ENCODE results near the gene SNX33.

DNA sequence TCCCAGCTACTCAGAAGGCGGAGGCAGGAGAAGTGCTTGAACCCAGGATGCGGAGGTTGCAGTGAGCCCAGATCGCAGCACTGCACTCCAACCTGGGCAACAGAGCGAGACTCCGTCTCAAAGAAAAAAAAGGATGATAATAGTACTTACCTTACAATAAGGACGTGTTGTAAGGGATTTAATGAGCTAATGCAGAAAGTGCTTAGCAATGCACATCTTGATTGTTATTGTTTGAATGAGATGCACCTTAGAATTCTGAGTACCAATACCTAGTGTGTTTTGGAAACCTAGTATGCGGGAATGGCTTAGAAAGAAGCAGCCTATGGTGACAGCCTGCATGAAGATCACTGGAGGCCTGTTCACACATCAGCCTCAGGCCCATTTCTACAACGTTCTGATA lies 41.7 kb upstream of the SNX33 start:
- TF ChIP-seq, protein P1, sequence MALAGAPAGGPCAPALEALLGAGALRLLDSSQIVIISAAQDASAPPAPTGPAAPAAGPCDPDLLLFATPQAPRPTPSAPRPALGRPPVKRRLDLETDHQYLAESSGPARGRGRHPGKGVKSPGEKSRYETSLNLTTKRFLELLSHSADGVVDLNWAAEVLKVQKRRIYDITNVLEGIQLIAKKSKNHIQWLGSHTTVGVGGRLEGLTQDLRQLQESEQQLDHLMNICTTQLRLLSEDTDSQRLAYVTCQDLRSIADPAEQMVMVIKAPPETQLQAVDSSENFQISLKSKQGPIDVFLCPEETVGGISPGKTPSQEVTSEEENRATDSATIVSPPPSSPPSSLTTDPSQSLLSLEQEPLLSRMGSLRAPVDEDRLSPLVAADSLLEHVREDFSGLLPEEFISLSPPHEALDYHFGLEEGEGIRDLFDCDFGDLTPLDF (CRISPR knock-in tag; IDR thresholded peaks at IDR 0.05): no peak
- TF ChIP-seq TEAD1 (CRISPR knock-in tag; IDR thresholded peaks at IDR 0.05) (no peak), RELA (CRISPR knock-in tag; IDR thresholded peaks at IDR 0.05; ENCODE audit: borderline replicate concordance) (no peak), MXD4 (CRISPR knock-in tag; IDR thresholded peaks at IDR 0.05; ENCODE audit: borderline replicate concordance) (no peak), TEAD4 (CRISPR knock-in tag; IDR thresholded peaks at IDR 0.05) (no peak), NR2C2 (CRISPR knock-in tag; IDR thresholded peaks at IDR 0.05) (no peak), JUN (CRISPR knock-in tag; IDR thresholded peaks at IDR 0.05) (no peak), ZBTB21 (CRISPR knock-in tag; IDR thresholded peaks at IDR 0.05; ENCODE audit: borderline replicate concordance) (no peak), CREM (CRISPR knock-in tag; IDR thresholded peaks at IDR 0.05) (no peak)
- TF ChIP-seq, protein P2, sequence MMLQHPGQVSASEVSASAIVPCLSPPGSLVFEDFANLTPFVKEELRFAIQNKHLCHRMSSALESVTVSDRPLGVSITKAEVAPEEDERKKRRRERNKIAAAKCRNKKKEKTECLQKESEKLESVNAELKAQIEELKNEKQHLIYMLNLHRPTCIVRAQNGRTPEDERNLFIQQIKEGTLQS (CRISPR knock-in tag; conservative IDR thresholded peaks at IDR 0.05): no peak
- TF ChIP-seq, protein P3, sequence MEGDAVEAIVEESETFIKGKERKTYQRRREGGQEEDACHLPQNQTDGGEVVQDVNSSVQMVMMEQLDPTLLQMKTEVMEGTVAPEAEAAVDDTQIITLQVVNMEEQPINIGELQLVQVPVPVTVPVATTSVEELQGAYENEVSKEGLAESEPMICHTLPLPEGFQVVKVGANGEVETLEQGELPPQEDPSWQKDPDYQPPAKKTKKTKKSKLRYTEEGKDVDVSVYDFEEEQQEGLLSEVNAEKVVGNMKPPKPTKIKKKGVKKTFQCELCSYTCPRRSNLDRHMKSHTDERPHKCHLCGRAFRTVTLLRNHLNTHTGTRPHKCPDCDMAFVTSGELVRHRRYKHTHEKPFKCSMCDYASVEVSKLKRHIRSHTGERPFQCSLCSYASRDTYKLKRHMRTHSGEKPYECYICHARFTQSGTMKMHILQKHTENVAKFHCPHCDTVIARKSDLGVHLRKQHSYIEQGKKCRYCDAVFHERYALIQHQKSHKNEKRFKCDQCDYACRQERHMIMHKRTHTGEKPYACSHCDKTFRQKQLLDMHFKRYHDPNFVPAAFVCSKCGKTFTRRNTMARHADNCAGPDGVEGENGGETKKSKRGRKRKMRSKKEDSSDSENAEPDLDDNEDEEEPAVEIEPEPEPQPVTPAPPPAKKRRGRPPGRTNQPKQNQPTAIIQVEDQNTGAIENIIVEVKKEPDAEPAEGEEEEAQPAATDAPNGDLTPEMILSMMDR (IDR thresholded peaks at IDR 0.05): no peak
- TF ChIP-seq, protein P4, sequence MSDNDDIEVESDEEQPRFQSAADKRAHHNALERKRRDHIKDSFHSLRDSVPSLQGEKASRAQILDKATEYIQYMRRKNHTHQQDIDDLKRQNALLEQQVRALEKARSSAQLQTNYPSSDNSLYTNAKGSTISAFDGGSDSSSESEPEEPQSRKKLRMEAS (CRISPR knock-in tag; IDR thresholded peaks at IDR 0.05): no peak
- TF ChIP-seq, protein P5, sequence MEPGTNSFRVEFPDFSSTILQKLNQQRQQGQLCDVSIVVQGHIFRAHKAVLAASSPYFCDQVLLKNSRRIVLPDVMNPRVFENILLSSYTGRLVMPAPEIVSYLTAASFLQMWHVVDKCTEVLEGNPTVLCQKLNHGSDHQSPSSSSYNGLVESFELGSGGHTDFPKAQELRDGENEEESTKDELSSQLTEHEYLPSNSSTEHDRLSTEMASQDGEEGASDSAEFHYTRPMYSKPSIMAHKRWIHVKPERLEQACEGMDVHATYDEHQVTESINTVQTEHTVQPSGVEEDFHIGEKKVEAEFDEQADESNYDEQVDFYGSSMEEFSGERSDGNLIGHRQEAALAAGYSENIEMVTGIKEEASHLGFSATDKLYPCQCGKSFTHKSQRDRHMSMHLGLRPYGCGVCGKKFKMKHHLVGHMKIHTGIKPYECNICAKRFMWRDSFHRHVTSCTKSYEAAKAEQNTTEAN (CRISPR knock-in tag; IDR thresholded peaks at IDR 0.05): no peak
- TF ChIP-seq, protein P6, sequence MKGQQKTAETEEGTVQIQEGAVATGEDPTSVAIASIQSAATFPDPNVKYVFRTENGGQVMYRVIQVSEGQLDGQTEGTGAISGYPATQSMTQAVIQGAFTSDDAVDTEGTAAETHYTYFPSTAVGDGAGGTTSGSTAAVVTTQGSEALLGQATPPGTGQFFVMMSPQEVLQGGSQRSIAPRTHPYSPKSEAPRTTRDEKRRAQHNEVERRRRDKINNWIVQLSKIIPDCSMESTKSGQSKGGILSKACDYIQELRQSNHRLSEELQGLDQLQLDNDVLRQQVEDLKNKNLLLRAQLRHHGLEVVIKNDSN (CRISPR knock-in tag; IDR thresholded peaks at IDR 0.05): no peak

All from WTC11 (cell line).